Activated CD4-positive, alpha-beta T cell treated with anti-CD3 and anti-CD28 coated beads, Interleukin-2, amount 50 U/mL, for 4 hours (primary cell): ENCODE data around the gene ENTR1.

ENCODE experiments used
- DNase-seq, 2 experiments: peaks; one replicate each; pipeline ENCODE4 v3.0.0-alpha.2; 2020

The ENTR1 gene

DNA sequence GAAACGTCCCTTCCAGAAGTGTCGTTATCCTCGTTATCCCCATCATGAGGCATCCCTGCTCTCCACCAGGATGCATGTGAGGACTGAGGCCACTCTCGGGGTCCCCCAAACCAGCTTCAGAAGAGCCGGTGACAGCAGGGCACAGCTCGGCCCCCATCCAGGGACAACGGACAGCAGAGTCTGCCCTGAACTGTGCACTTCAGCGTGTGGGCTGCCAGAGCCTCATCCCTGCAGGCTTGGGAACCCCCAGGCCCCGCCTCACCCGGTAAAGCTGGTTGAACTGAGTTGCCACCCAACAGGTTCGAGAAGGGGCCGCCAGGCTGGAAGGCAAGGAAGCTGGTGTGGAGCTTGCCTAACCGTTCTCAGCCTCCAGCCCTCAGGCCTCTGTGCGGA is 36.2 kb downstream of the ENTR1 start:
- no peak for DNase-seq

DNA sequence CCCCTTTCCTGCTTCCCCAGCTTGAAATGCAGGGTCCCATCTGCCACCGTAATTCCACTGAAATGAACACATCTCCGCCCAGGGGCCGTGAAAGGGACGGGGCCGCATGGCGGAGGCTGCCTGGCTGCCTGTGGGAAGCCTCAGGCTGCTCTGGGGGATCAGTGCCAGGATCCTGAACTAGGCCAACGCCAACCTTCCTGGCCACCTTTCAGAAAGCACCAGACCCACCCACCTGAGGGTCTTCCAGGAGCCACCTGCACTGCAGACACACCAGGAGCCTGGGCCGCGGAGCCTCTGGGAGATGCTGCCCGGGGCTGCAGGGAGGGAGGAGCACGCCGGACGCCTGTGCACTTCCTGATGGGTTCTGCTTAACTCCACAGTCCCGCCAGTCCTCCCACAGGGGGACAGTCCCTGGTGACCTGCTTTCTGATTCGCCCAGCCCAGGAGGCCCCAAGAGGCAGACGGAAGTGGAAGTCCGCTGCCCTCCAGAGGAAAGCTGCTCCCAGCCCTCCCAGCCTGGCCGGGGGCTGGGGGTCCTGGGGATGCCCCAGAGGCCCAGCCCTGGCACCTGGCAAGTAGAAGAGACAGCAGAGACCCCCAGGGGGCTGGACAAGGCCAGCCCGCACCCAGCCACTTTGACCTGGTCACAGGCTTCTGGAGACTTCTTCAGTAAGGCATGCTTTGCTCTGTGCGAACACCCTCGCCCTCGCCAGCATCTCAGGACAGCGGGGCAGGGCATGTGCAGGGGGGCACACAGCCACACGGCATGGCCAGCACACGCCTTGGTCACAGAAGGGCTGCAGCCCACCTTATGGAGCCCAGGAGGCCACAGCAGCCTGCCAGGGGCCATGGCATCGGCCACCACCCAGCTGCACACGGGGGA is 36.9 kb downstream of the ENTR1 start, which contains the start of gene CARD9:
Gene CARD9, minus strand, starts transcription at position 370 of the 883 bp plus-strand sequence. CDS start 1,591 bp downstream, outside the sequence.
- DNase-seq, result no peak

DNA sequence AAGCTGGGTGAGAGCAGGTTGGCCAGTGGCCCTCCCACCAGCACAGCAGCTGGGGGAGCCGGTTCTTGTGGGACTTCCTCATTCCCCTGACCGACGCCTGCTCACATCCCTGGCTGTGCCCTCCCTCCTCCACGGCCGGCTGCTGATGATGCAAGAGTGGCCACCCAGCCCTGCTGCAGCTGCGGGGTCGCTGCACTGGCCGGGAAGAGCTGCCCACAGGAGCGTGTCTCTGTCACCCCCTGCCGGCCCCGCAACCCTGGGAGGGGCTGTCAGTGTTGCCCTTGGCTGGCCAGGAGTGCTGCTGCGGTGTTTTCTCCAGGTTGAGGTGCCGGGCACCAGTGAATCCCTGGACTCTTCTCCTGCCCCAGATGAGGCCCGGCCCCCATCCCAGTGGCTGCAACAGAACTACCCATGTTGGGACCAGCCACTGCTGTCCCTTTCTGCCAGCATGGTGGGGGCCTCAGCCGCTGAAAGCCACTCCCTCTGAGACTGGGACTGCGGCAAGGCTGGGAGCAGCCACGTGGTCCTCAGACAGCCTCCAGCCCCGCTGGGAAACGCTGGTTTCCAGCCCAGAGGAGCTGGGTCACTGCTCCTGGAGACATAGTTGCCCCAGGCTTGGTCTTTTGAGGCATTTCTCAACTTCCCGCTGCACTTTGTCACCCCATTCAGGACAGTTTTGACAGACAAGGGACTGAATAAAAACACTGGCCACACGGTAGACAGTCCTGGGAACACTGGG is 37.7 kb downstream of the ENTR1 start:
- no peak for DNase-seq

DNA sequence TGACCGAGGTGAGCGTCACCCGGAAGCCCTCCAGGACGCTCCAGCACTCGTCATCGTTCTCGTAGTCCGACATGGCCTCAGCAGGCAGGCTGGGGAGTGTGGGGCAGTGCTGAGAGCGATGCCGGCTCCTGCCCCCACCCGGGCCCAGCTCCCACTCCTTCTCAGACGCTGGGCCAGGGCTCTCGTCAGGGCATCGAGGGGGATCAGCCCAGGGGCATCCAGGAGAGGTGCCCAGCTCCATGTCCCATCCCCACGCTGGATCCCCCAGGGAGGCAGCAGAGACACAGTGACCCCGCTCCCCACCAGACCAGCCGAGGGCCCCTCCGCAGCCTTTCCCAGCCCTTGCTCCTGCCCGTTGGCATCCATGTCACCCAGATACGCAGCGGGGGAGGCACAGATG is 38.4 kb downstream of the ENTR1 start:
- DNase-seq, result no peak

- DNase-seq, result no peak
These were observed 38.9 kb downstream of the ENTR1 start for GRCh38 chr9:136371533-136371880.

GRCh38 chr9:136370687-136371532 is 39.5 kb downstream of the ENTR1 start:
- DNase-seq, result no peak

GRCh38 chr9:136370037-136370436 is 40.4 kb downstream of the ENTR1 start:
- DNase-seq, result no peak

GRCh38 chr9:136368190-136368589 is 42.2 kb downstream of the ENTR1 start:
- DNase-seq, result no peak

GRCh38 chr9:136367296-136368145 is 42.9 kb downstream of the ENTR1 start:
- DNase-seq, result no peak

GRCh38 chr9:136366826-136367225 is 43.6 kb downstream of the ENTR1 start:
- DNase-seq, result no peak

GRCh38 chr9:136365775-136366222 is 44.6 kb downstream of the ENTR1 start:
- DNase-seq, result no peak

DNA sequence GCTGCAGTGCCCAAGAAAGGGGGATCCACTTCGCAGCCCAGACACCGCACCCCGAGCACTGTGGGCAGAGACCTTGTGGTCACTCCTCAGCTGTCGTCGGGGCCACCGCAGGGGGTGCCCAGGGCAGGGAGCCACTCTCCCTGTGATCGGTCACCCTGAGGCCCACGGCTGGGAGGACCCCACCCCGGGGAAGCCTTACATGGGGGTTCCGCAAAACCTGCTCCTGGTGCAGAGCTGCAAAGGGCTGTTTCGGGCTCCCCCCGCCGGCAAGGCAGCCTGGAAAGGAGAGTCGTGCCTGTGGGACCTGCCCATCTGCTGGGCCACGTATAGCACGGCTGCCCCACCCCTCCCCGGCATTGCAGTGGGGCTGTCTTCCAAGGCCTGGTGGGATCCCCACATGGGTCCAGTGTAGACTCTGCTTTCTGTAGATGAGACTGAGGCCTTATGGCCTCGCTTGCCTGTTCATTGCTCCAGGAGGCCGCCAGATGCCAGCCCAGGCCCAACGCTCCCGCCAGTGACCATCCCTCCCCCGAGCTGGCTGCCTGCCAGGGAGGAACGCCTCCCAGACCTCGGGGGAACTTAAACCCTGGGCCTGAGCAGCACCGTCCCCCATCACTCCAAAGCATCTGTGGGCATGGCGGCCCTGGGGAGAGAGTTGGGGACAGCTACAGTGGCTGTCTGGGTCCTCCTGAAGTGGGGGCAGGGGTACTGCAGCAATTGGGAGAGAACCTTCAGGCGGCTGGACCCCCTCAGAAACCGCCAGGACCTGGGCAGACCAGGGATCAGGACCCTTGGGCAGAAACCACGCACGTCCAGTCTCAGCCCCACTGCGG is 45.3 kb downstream of the ENTR1 start:
- no peak for DNase-seq

DNA sequence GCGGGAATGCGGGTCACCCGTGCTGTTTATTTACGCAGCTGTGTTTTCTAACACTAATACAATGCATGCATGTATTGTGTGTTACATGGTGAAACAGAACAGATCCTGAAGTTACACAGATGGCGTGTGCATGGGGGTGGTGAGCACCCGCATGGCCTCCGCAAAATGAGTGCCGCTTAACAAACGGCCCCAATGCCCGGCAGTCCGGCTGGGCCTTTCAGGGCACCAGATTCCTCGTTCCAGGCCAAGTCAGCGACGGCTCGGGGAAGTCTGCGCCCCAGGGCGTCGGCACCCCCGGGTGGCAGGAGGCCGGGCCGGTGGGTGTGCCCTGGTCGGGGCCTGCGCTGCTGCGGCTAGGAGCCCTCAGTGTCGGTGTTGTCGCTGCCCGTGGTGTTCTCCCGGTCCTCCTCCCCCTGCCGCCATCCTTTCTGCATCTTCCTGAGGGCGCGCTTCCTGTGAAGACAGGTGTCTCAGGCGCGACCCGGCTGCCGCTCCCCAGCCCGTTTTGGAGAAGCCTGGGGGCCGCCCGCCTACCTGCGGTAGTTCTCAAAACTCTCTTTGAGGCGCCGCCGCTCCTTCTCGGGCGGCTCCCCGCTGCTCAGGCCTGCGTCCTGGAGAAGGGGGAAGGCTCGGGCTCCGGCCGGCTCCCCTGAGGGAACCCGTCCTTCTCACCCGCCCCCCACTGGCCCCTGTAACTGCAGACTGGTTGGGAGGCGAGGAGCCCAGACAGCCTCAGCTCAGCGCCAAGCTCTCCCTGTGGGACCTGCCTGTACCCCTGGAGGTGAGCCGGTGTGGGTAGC is 46.3 kb downstream of the ENTR1 start:
- no peak for DNase-seq

DNA sequence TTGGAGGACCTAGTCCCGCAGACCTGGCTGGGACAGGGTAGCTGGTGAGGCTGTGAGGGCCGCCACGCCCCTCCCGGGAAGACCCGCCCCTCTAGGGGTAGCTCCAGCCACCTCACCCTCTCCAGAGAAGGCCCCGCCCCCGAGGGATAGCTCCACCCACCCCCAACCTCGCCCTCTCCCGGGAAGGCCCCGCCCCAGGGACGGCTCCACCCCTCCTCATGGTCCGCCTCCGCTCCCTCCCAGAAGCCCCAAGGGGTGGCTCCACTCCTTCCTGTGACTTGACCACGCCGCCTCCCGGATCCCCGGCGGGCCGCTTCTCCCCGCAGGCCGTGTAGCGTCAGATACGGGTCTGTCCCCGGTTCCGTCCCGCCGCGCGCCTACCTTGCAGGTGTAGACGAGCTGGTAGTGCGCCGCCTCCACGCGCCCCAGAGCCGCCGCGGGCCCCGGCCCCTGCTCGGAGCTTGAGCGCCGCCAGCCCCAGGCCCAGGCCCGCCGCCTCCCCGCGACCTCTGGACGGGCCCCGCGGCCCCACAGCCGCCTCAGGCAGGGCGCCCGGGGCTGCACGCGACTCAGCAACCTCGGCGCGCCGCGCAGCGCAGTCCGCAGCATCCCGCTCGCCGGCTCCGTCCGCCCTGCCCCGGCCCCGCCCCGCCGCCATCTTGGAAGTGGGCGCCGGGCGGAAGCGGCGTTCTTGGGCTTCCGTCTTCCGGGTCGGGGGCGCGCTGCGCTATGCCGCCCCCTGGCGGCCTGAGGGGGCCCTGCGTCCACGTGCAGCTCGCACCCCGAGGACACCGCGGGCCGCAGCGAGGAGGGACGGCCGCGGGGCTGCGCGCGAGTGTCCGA is 47.1 kb downstream of the ENTR1 start, which contains the start of gene DNLZ:
Gene DNLZ, minus strand, starts transcription at position 639 of the 843 bp plus-strand sequence. Its CDS starts 30 bp downstream, at position 609.
- DNase-seq, result peak; percentile 96

DNA sequence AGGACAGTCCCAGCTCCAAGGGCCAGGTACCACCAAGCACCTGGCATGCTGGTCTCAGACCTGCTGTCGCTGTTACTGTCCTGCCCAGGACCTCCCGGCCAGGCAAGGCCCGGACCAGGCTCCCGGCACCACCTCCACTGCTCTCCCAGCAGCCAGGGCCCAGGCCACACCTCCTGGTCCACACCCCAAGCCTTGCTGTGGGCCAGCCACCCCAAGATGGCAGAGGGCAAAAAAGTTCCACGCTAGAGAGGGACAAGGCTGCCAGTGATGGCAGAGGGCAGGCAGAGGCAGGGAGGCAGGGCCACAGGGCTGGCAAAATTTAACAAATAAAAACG is 48.0 kb downstream of the ENTR1 start:
- no peak for DNase-seq

GRCh38 chr9:136361754-136362449 is 48.5 kb downstream of the ENTR1 start:
- DNase-seq, result no peak

GRCh38 chr9:136361047-136361753 is 49.2 kb downstream of the ENTR1 start:
- DNase-seq, result no peak
